22Rv1 (cell line): ENCODE measurements around the gene CGB8.

Experiments
- ZFX ChIP-seq: fragments of 450-650 bp; IDR thresholded peaks from 2 replicates; pipeline ENCODE4 v1.6.1; 2017; ENCODE audit warnings: antibody characterized with exemption, borderline replicate concordance
- TF ChIP-seq, protein P1 (sequence below): fragments of 450-650 bp; IDR thresholded peaks from 2 replicates; pipeline ENCODE4 v1.5.1; 2017; ENCODE audit warnings: mild to moderate bottlenecking

DNA sequence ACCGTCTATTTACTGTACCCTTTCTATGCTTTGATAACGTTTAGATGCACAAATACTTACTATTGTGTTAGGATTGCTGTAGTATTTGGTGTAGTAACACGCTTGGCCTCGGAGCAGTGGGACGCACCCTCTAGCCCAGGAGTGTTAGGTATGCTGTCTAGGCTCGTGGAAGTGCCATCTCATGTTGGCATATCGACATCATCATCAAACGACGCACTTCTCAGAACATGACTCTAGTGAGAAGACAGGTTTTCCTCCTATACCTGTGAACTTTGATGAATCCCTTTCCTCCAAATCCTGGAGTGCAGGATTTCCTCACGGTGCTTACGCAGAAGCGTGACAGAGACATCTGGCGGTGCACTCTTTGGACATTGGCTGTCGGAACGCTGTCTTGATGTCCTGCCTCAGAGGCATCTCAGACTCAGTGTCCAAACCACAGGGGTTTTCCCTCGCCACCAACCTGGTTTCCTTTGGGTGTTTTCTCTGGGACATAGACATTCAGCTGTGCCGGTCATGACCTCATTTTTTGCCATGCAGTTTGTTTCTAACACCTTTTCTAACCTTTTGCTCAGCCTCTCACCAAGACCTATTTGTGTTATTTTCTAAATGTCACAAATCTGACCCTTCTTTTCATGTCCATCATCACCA lies 42.6 kb upstream of the CGB8 start:
- TF ChIP-seq, protein P1, sequence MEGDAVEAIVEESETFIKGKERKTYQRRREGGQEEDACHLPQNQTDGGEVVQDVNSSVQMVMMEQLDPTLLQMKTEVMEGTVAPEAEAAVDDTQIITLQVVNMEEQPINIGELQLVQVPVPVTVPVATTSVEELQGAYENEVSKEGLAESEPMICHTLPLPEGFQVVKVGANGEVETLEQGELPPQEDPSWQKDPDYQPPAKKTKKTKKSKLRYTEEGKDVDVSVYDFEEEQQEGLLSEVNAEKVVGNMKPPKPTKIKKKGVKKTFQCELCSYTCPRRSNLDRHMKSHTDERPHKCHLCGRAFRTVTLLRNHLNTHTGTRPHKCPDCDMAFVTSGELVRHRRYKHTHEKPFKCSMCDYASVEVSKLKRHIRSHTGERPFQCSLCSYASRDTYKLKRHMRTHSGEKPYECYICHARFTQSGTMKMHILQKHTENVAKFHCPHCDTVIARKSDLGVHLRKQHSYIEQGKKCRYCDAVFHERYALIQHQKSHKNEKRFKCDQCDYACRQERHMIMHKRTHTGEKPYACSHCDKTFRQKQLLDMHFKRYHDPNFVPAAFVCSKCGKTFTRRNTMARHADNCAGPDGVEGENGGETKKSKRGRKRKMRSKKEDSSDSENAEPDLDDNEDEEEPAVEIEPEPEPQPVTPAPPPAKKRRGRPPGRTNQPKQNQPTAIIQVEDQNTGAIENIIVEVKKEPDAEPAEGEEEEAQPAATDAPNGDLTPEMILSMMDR, result no peak
- TF ChIP-seq ZFX, result no peak
